Stimulated activated CD4-positive, alpha-beta T cell treated with anti-CD3 and anti-CD28 coated beads, Interleukin-15, amount 100 ng/mL, for 48 hours (primary cell): Measurements from ENCODE around the gene SPDYE17.
"Not testable (repeated sequence)": the region's sequence is repeated elsewhere in the genome, so short reads cannot be mapped to it uniquely, and the experiment has no call there.

Source experiments
- DNase-seq, 2 donors: peaks; one replicate each; pipeline ENCODE4 v3.0.0-alpha.2; 2020; ENCODE audit warnings: low read depth in 2 of 2

SPDYE17 gene

GRCh38 chr7:76998764-76999450, 33.3 kb downstream of the SPDYE17 start:
- DNase-seq: not testable (repeated sequence)

DNA sequence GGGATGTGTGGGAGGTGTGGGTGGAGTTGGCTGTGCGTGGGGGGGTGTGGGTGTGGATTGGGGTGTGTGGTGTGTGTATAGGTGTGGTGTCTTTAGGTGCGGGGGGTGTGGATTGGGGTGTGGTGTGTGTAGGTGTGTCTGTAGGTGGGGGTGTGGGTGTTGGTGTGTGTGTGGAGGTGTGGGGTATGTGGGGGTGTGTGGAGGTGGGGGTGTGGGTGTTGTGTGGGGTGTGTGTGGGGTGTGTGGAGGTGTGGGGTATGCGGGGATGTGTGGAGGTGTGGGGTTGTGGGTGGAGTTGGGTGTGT, 33.9 kb downstream of the SPDYE17 start:
- DNase-seq: no peak

DNA sequence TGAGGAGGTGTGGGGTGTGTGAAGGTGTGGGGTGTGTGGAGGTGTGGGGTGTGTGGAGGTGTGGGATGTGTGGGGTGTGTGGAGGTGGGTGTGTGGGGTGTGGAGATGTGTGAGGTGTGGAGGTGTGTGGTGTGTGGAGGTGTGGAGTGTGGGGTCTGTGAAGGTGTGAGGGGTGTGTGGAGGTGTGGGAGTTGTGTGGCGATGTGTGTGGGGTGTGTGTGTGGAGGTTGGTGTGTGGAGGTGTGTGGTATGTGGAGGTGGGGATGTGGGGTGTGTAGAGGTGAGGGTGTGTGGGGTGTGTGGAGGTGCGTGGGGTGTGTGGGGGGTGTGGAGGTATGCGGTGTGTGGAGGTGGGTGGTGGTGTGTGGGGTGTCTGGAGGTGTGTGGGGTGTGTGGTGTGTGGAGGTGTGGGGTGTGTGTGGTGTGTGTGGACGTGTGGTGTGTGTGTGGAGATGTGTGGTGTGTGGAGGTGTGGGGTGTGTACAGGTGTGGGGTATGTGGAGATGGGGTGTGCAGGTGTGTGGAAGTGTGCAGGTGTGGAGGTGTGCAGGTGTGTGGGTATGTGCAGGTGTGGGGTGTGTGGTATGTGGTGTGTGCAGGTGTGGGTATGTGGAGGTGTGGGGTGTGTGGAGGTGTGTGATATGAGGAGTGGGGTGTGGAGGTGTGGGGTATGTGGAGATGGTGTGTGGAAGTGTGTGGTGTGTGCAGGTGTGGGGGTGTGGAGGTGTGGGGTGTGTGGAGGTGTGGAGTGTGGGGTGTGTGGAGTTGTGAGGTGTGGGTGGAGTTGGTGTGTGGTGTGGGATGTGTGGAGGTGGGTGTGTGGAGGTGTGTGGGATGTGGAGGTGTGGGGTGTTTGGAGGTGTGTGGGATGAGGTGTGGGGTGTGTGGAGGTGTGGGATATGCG, 34.5 kb downstream of the SPDYE17 start:
- DNase-seq: no peak

- not testable (repeated sequence) for DNase-seq
Measured at GRCh38 chr7:76996932-76997331, 35.2 kb downstream of the SPDYE17 start.

GRCh38 chr7:76994286-76994685, 37.9 kb downstream of the SPDYE17 start:
- DNase-seq: not testable (repeated sequence)

DNA sequence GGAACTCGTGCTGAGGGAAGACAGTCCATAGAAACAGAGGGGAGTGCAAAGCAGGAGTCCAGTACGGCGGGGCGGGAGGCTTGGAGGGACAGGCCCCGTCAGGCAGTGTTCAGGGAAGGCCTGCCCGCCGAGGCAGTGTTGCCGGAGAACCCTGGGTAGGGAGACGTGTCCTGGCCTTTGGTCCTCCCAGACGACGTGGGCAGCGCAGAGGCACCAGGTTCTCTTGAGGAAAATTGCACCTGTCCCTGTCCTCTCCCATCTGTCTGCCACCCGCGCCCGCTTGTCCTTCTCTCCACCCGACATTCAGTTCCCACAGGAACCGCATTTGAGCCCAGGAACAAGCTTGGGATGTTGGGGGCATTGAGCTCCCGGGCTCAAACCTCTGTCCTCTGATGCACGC, 38.3 kb downstream of the SPDYE17 start:
- not testable (repeated sequence) for DNase-seq

DNA sequence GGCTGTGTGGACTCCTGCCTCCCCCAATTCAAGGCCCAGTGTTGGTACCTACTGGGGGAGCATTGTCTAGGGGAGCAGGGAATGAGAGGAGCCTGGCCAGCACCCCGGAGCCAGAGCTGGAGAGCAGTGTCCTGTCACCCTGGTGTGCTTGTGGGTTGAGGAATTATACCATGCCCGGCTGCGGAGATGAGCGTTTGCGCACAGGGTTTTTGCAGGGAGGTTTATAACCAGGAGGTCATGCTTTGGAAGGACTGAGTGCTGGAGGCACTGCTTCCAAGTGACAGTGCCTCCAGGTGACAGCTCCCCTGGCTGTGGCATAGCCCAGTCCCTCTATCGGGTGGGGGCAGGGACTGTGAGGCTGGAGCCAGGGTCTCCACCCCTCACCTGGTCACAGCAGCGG, 39.3 kb downstream of the SPDYE17 start:
- DNase-seq: not testable (repeated sequence)

DNA sequence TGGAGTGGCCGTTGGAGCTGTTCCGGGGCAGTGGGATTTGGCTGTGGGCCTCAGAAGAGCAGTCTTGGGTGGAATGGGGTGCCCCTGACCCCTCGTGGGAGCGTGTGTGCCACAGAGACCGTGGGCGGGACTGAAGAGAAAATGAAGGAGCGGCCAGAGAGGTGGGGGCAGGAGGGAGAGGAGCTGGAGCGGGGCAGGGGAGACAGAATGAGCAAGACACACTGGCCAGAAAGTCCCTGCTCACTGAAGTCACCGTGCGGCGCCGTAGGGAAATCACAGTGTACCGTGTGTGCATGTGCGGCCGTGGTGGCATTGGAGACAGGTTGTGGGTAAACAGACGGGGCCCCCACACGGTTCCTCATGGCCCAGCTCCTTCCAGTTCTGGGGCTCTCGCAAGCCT, 40.0 kb downstream of the SPDYE17 start:
- DNase-seq: not testable (repeated sequence)

DNA sequence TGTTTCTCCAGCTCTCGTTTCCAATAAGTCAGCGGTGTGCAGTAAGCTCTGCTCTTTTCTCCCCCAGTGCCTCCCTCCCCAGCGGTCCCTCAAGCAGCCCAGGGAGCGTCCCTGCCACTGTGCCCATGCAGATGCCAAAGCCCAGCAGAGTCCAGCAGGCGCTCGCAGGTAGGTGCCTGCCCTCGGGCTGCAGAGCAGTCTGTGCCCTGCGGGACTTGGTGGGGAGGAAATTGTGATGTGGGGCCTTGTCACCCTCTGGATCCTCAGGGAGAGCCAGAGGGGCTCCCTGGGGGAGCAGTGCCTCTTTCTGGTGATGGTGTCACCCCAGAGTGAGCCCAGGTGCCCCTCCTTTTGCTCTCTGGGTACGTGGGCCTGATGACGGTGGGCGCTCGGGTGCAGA, 42.0 kb downstream of the SPDYE17 start:
- not testable (repeated sequence) for DNase-seq

DNA sequence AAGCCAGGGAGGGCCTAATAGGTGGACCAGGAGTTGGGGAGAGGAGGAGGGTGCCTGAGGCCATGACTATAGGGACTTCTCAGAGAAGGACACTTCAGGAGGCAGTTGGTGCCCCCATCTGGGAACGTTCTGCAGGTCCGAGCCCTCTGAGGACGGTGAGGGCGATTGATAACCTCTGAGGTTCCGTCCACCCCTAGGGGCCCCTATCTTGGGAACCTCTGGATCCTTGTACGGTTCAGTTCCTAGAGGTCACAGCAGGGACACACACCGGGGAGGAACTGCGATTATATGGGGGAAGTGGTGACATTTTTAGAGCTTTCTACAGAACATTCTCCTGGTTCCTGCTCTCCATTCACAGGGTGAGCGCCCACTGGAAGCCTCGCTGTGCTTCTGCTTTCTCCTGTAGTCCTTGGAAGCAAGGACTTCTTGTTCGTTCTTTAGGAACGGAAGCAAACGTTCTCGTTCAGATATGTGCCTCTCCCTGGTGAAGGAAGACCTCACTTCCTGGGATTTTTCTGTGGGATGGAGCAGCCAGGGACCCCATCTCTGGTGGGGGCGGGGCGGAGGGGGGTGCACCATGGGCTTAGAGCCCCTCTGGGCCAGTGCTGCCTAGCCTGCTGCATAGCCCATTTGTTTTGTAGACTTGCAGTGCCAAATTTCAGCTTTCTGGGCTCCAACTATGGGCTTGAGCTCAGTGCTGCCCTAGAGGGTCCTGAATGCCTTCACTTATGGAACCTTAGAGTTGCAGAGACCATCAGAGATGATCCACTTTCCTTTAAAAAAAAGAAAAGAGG, 46.0 kb downstream of the SPDYE17 start:
- not testable (repeated sequence) for DNase-seq

DNA sequence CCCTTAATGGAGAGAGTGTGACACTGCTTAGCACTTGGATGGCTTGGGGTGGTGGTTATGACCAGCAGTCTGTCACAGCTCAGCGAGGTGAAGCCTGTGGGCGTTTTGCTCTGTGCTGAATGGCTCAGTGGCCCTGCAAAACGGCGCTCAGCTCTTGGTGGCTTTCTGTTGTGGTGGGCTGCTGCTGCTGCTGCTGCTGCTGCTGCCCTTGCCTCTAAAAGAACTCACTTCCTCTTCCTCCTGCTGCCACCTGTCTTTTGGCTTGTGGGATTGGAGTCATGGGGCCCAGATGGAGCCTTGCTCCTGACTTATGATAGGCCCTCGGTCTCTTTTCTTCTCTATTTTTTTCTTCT, 47.4 kb downstream of the SPDYE17 start:
- DNase-seq: not testable (repeated sequence)

- not testable (repeated sequence) for DNase-seq
Measured at GRCh38 chr7:76983937-76984783, 48.0 kb downstream of the SPDYE17 start.

DNA sequence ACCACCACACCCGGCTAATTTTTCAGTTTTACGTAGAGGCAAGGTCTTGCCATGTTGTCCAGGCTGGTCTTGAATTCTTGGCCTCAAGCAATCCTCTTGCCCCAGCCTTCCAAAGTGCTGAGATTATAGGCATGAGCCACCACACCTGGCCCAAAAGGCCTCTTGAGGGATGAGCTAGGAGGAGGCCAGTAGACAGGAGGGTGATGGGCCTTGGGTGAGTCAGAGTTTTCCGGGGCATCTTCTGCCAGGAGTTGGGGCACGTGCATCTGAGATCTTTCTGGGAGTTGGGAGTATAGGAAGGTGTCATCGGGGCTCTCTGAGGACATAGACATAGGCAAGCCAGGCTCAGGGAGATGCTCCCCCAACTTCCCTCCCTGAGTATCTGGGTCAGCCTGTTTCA, 48.8 kb downstream of the SPDYE17 start:
- not testable (repeated sequence) for DNase-seq

GRCh38 chr7:76982501-76982900, 49.7 kb downstream of the SPDYE17 start:
- DNase-seq: not testable (repeated sequence)

GRCh38 chr7:76981187-76981970, 50.8 kb downstream of the SPDYE17 start:
- DNase-seq: not testable (repeated sequence)

- DNase-seq: not testable (repeated sequence)
Measured at GRCh38 chr7:76980576-76980975, 51.6 kb downstream of the SPDYE17 start.

- DNase-seq: not testable (repeated sequence)
Measured at GRCh38 chr7:76977761-76978367, 54.3 kb downstream of the SPDYE17 start.

DNA sequence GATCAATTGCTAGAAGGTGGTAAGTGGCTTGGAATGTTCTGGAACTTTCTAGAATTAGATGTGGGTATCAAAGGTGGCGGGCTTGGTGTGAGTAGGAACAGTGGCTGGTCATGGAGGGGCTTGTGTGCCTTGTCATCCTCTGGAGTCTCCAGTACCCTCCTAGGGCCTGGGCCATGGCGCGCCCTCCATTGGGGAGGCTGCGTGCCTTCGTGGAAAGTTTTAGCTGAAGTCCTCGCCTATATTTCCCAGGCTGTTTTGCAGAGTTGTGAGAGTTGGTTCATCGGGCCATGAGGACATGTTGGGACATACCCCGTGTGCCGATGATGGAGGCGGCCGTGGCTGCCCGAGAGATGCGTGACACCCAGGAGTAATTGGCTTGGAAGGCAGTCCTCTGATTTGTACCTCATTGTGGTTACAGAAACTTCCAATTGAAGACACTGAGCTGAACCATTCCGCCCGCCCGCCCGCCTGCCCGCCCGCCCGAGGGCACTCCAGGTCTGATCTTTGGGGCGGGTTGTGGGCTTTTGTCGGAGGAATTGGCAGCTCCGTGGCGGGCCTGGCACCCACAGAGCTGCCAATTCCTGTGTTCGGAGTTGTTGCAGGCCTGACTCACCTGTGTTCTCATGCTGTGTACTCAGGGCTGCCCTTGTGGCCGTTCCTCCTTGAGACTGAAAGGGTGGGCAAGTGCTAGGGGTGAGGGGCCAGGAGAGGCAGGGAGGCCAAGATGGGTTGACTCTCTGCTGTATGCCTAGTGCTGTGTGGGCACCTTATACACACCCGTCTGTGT, 57.2 kb downstream of the SPDYE17 start:
- DNase-seq: not testable (repeated sequence)

GRCh38 chr7:76974336-76974735, 57.8 kb downstream of the SPDYE17 start:
- DNase-seq: not testable (repeated sequence)
